ENCODE results near the gene SEC14L1.

SEC14L1 gene

GRCh38 chr17:77188084-77189066 lies 47.6 kb downstream of the SEC14L1 start:
- in situ Hi-C loops (cut with MboI; ENCODE audit: low sequenced_read_pairs), result no loop called here

- in situ Hi-C loops (cut with MboI; ENCODE audit: low sequenced_read_pairs), result no loop called here
Measured at GRCh38 chr17:77189148-77189547, 48.4 kb downstream of the SEC14L1 start.

GRCh38 chr17:77190576-77190975 lies 49.8 kb downstream of the SEC14L1 start:
- in situ Hi-C loops (cut with MboI; ENCODE audit: low sequenced_read_pairs), result no loop called here

- in situ Hi-C loops (cut with MboI; ENCODE audit: low sequenced_read_pairs), result no loop called here
Measured at GRCh38 chr17:77191244-77191643, 50.5 kb downstream of the SEC14L1 start.

- in situ Hi-C loops (cut with MboI; ENCODE audit: low sequenced_read_pairs), result no loop called here
Measured at GRCh38 chr17:77193653-77194052, 52.9 kb downstream of the SEC14L1 start.

GRCh38 chr17:77194179-77194578 lies 53.4 kb downstream of the SEC14L1 start:
- in situ Hi-C loops (cut with MboI; ENCODE audit: low sequenced_read_pairs), result no loop called here

GRCh38 chr17:77196251-77196650 lies 55.5 kb downstream of the SEC14L1 start:
- in situ Hi-C loops (cut with MboI; ENCODE audit: low sequenced_read_pairs), result no loop called here

- in situ Hi-C loops (cut with MboI; ENCODE audit: low sequenced_read_pairs), result no loop called here
Measured at GRCh38 chr17:77197115-77197514, 56.3 kb downstream of the SEC14L1 start.

- in situ Hi-C loops (cut with MboI; ENCODE audit: low sequenced_read_pairs), result no loop called here
Measured at GRCh38 chr17:77200711-77201110, 59.9 kb downstream of the SEC14L1 start.

- in situ Hi-C loops (cut with MboI; ENCODE audit: low sequenced_read_pairs), result no loop called here
Measured at GRCh38 chr17:77203436-77203835, 62.7 kb downstream of the SEC14L1 start.

GRCh38 chr17:77203846-77204245 lies 63.1 kb downstream of the SEC14L1 start:
- in situ Hi-C loops (cut with MboI; ENCODE audit: low sequenced_read_pairs), result no loop called here

- in situ Hi-C loops (cut with MboI; ENCODE audit: low sequenced_read_pairs), result no loop called here
Measured at GRCh38 chr17:77204536-77204935, 63.8 kb downstream of the SEC14L1 start.

- in situ Hi-C loops (cut with MboI; ENCODE audit: low sequenced_read_pairs), result no loop called here
Measured at GRCh38 chr17:77205396-77206125, 64.8 kb downstream of the SEC14L1 start.

- in situ Hi-C loops (cut with MboI; ENCODE audit: low sequenced_read_pairs), result no loop called here
Measured at GRCh38 chr17:77206158-77206956, 65.6 kb downstream of the SEC14L1 start.

GRCh38 chr17:77207689-77208216 lies 67.0 kb downstream of the SEC14L1 start:
- in situ Hi-C loops (cut with MboI; ENCODE audit: low sequenced_read_pairs), result no loop called here

- in situ Hi-C loops (cut with MboI; ENCODE audit: low sequenced_read_pairs), result no loop called here
Measured at GRCh38 chr17:77208217-77208808, 67.5 kb downstream of the SEC14L1 start.

- in situ Hi-C loops (cut with MboI; ENCODE audit: low sequenced_read_pairs), result no loop called here
Measured at GRCh38 chr17:77208856-77209255, 68.1 kb downstream of the SEC14L1 start.

- in situ Hi-C loops (cut with MboI; ENCODE audit: low sequenced_read_pairs), result no loop called here
Measured at GRCh38 chr17:77209330-77209748, 68.6 kb downstream of the SEC14L1 start.

GRCh38 chr17:77210331-77210730 lies 69.6 kb downstream of the SEC14L1 start:
- in situ Hi-C loops (cut with MboI; ENCODE audit: low sequenced_read_pairs), result no loop called here

GRCh38 chr17:77210946-77211541 lies 70.3 kb downstream of the SEC14L1 start:
- in situ Hi-C loops (cut with MboI; ENCODE audit: low sequenced_read_pairs), result no loop called here
